Kidney (tissue), 14 donors: ENCODE results near the gene RBM8A. TPM values are rescaled to one million over a fixed set of nuclear protein-coding genes. Genes with fewer than 3 reads are reported as not detected.
A peak's percentile ranks its signal among the peaks of the same experiment; 100 is the strongest.

Source experiments
- DNase-seq, 5 donors: peaks; one replicate each; pipeline ENCODE4 v3.0.0-alpha.2; 2013 to 2020
- FAIRE-seq: peaks from 2 replicates; lab custom pipeline; 2012; peaks lifted over from hg19 to GRCh38; lab: Jason Lieb, UNC
- H3K27ac ChIP-seq, 2 donors: one replicate each; pipeline ENCODE4 v1.7.0; 2013; ENCODE audit warnings: low read depth in 2 of 2, low read length in 2 of 2, inconsistent platforms in 1 of 2
- H3K27me3 ChIP-seq: one replicate; pipeline ENCODE4 v1.7.1; 2013; ENCODE audit warnings: low read length, inconsistent platforms; ENCODE audit not compliant: control insufficient read depth, insufficient read depth
- H3K36me3 ChIP-seq, 3 donors: one replicate each; pipeline versions ENCODE4 v1.7.0 to v1.7.1; 2013; ENCODE audit warnings: low read length in 3 of 3, control low read depth in 1 of 3, inconsistent platforms in 1 of 3; ENCODE audit not compliant: insufficient read depth in 3 of 3, control insufficient read depth in 2 of 3
- H3K4me1 ChIP-seq, 3 donors: one replicate each; pipeline versions ENCODE4 v1.7.0 to v1.7.1; 2013; ENCODE audit warnings: low read length in 3 of 3, inconsistent platforms in 1 of 3, low read depth in 1 of 3; ENCODE audit not compliant: control insufficient read depth in 2 of 3, insufficient read depth in 2 of 3
- H3K4me3 ChIP-seq, 3 donors: one replicate each; pipeline versions ENCODE4 v1.7.0 to v1.8.1; 2013; ENCODE audit warnings: low read length in 3 of 3, control low read depth in 1 of 3, inconsistent platforms in 1 of 3
- H3K9ac ChIP-seq, 3 donors: one replicate each; pipeline versions ENCODE4 v1.7.0 to v1.7.1; 2013; ENCODE audit warnings: low read length in 3 of 3, control low read depth in 1 of 3, inconsistent platforms in 1 of 3
- H3K9me3 ChIP-seq, 3 donors: one replicate each; pipeline versions ENCODE4 v1.7.0 to v1.7.1; 2013; ENCODE audit warnings: low read length in 3 of 3, control low read depth in 1 of 3, inconsistent platforms in 1 of 3; ENCODE audit not compliant: control insufficient read depth in 2 of 3, insufficient read depth in 1 of 3
- CTCF ChIP-seq: IDR thresholded peaks from 3 replicates; pipeline ENCODE4 v1.5.1; 2012; ENCODE audit warnings: mild to moderate bottlenecking, moderate library complexity, borderline replicate concordance; ENCODE audit not compliant: insufficient read depth; ENCODE audit errors: extremely low read depth
- intact Hi-C: fragments of 100-400 bp; cut with DNase I; formaldehyde crosslinking; loops from one replicate; pipeline ENCODE4 v1.11.1; 2022
- polyA plus RNA-seq: library from polyadenylated mRNA; stranded (reverse); fragments of 350-450 nt; fragmentation: Illumina TruSeq; extraction: RNeasy Lipid Tissue Mini Kit (QIAGEN cat#74804); gene quantifications from one replicate; pipeline ENCODE4 v1.2.3, GENCODE V29; 2014; ENCODE audit warnings: low read depth, low replicate concordance; ENCODE audit not compliant: insufficient read depth
- total RNA-seq: library from RNA; stranded (reverse); fragmentation: NEBNext Ultra II Directional; extraction: Animal tissue kit (Norgen Biotek cat#: 25700); gene quantifications from one replicate; pipeline ENCODE4 v1.2.1, GENCODE V29; 2021
- donor health status: control.
- donor health status: control.
- donor health status: control.
- donor health status: control.
- donor health status: control.
- donor health status: DM: yes; HTN: yes; CAD: no.
- donor health status: Normal renal cell carcinoma (clear cell type).

Gene RBM8A
- total and polyA plus RNA-seq, 2 donors from 2014 or later: 105 to 131 TPM

DNA sequence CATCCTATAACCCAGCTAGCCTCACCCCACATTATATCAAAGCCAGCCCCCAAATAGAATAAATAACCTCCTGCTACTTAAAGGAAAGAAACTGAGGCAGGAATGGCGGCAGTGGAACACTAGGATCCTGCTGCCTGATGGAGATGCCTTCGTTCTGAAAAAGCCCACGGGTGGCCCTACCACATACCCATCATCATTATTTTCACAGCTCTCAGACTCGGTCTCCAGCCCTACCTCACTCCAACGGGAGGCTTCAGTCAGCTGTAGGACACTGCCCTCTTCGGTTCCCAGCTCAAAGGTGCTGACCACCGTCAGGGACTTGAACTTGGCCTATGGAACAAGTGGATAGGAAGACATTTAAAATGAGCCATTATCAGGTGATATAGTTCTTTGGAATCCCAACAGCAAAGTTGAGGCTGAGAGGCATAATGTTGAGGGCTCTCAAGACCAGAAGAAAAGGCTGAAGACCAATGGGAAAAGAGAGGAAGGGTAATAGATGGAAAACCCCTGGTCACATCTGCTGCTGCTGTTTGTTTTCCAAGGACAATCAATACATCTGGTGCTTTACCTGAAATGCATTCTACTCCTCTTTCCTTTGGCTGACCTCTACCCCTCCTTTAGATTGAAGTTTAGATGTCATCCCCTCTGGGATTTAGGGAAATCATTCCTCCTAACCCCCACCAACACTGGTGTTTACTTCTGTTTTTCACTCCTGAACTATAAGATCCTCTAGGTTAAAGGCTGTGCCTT lies 33.8 kb downstream of the RBM8A start:
- no peaks in the 10 kb centered on the region for H3K36me3 ChIP-seq
- no peak for TF ChIP-seq CTCF
- H3K27me3 ChIP-seq: no peaks in the 10 kb centered on the region
- DNase-seq (no peak), FAIRE-seq (no peak)
- H3K9ac ChIP-seq: no peak overlapping the region
- no peak overlapping the region for H3K4me3 ChIP-seq
- no peaks in the 10 kb centered on the region for H3K9me3 ChIP-seq
- H3K4me1 ChIP-seq: peaks cover 0 to 12% (median 6%) of the 10 kb centered on the region in 3 donors
- intact Hi-C loops: no loop called here
- peak overlapping the region in 1 of 2 donors; percentile 89 for H3K27ac ChIP-seq

GRCh38 chr1:145892486-145893087 lies 34.7 kb downstream of the RBM8A start:
- TF ChIP-seq CTCF: no peak
- no peak for FAIRE-seq
- peak in 1 of 5 donors; percentile 24 for DNase-seq
- H3K9ac ChIP-seq: peak overlapping the region in 1 of 3 donors; percentile 42
- no peaks in the 10 kb centered on the region for H3K36me3 ChIP-seq
- H3K27ac ChIP-seq: peak overlapping the region; percentile 87 to 89
- peaks cover 0 to 12% (median 6%) of the 10 kb centered on the region in 3 donors for H3K4me1 ChIP-seq
- intact Hi-C loops: no loop called here
- H3K4me3 ChIP-seq: peak overlapping the region in 1 of 3 donors; percentile 43
- H3K27me3 ChIP-seq: no peaks in the 10 kb centered on the region
- no peaks in the 10 kb centered on the region for H3K9me3 ChIP-seq

- peak; percentile 92 for TF ChIP-seq CTCF
- Histone ChIP-seq H3K27ac (peak overlapping the region; percentile 87 to 89), H3K9ac (peak overlapping the region in 2 of 3 donors; percentile 5 to 42), H3K27me3 (no peaks in the 10 kb centered on the region), H3K36me3 (no peaks in the 10 kb centered on the region), H3K9me3 (no peaks in the 10 kb centered on the region), H3K4me3 (peak overlapping the region in 2 of 3 donors; percentile 8 to 43), H3K4me1 (peaks cover 0 to 12% (median 6%) of the 10 kb centered on the region in 3 donors)
- DNase-seq (peak; percentile 96 to 98 (median 98)), FAIRE-seq (peak; percentile 29)
- intact Hi-C loops: no loop called here
Measured at GRCh38 chr1:145891587-145892485, 35.4 kb downstream of the RBM8A start.
